Neural progenitor cell (in vitro differentiated cells): ENCODE measurements around the gene RNF144A. TPM values are rescaled to one million over a fixed set of nuclear protein-coding genes. Genes with fewer than 3 reads are reported as not detected.
A peak's percentile ranks its signal among the peaks of the same experiment; 100 is the strongest.

Source experiments
- DNase-seq: peaks from one replicate; pipeline ENCODE4 v3.0.0-alpha.2; 2016; ENCODE audit warnings: low spot score
- H2AFZ ChIP-seq: fragments of 200-600 bp; sonication (generic); replicated peaks from 2 replicates; pipeline ENCODE4 v1.6.1; 2016; ENCODE audit warnings: antibody characterized with exemption
- H3F3A ChIP-seq: fragments of 200-600 bp; sonication (generic); 2 replicates; pipeline ENCODE4 v1.6.1; 2016; ENCODE audit warnings: antibody characterized with exemption, low read depth
- H3K27ac ChIP-seq: fragments of 200-600 bp; sonication (generic); 2 replicates; pipeline ENCODE4 v1.5.1; 2016; ENCODE audit warnings: mild to moderate bottlenecking
- H3K27me3 ChIP-seq: fragments of 200-600 bp; sonication (generic); 2 replicates; pipeline ENCODE4 v1.6.1; 2016; ENCODE audit warnings: mild to moderate bottlenecking, moderate library complexity
- H3K36me3 ChIP-seq: fragments of 200-600 bp; sonication (generic); 2 replicates; pipeline ENCODE4 v1.5.1; 2016
- H3K4me1 ChIP-seq: fragments of 200-600 bp; sonication (generic); 2 replicates; pipeline ENCODE4 v1.6.1; 2016; ENCODE audit warnings: mixed run types
- H3K4me2 ChIP-seq: fragments of 200-600 bp; sonication (generic); 2 replicates; pipeline ENCODE4 v1.6.1; 2016
- H3K4me3 ChIP-seq: fragments of 200-600 bp; sonication (generic); 2 replicates; pipeline ENCODE4 v1.5.1; 2016
- H3K79me2 ChIP-seq: fragments of 200-600 bp; sonication (generic); 2 replicates; pipeline ENCODE4 v1.6.1; 2016; ENCODE audit warnings: low read depth
- H3K9ac ChIP-seq: fragments of 200-600 bp; sonication (generic); 2 replicates; pipeline ENCODE4 v1.6.1; 2016
- H3K9me3 ChIP-seq: fragments of 200-600 bp; sonication (generic); 2 replicates; pipeline ENCODE4 v1.5.1; 2016; ENCODE audit warnings: low read depth
- H4K20me1 ChIP-seq: fragments of 200-600 bp; sonication (generic); 2 replicates; pipeline ENCODE4 v1.6.1; 2016; ENCODE audit warnings: low read depth
- H3K27ac Mint-ChIP-seq: 3 replicates; pipeline ENCODE4 v1.8.0; 2021; ENCODE audit warnings: mixed read lengths
- H3K27me3 Mint-ChIP-seq: 2 replicates; pipeline ENCODE4 v1.8.0; 2022; ENCODE audit warnings: low read depth, mild to moderate bottlenecking, inconsistent platforms, moderate library complexity, mixed read lengths; ENCODE audit not compliant: insufficient read depth
- H3K36me3 Mint-ChIP-seq: 3 replicates; pipeline ENCODE4 v1.8.0; 2021; ENCODE audit warnings: mixed read lengths
- H3K4me1 Mint-ChIP-seq: 3 replicates; pipeline ENCODE4 v1.8.0; 2021; ENCODE audit warnings: mixed read lengths
- H3K4me3 Mint-ChIP-seq: 3 replicates; pipeline ENCODE4 v1.8.0; 2021; ENCODE audit warnings: mild to moderate bottlenecking, moderate library complexity, mixed read lengths
- H3K9me3 Mint-ChIP-seq: 3 replicates; pipeline ENCODE4 v1.8.0; 2020; ENCODE audit warnings: mixed read lengths
- EZH2 ChIP-seq: fragments of 200-600 bp; sonication (generic); IDR thresholded peaks from 2 replicates; pipeline ENCODE4 v1.6.1; 2017; ENCODE audit warnings: antibody characterized with exemption, mild to moderate bottlenecking, moderate library complexity
- EZH2phosphoT487 ChIP-seq: fragments of 200-600 bp; sonication (generic); IDR thresholded peaks from 2 replicates; pipeline ENCODE4 v1.6.1; 2017; ENCODE audit warnings: antibody characterized with exemption
- total RNA-seq: library from RNA; depleted of rRNA; stranded (reverse); fragments of >200 nt; gene quantifications from 2 replicates; pipeline ENCODE4 v1.2.3, GENCODE V29; 2015; ENCODE audit warnings: low replicate concordance
- TF ChIP-seq, protein P1 (sequence below): fragments of 200-600 bp; sonication (generic); IDR thresholded peaks from 2 replicates; pipeline ENCODE4 v1.5.1; 2017; ENCODE audit warnings: antibody characterized with exemption, mild to moderate bottlenecking

The RNF144A gene
- total RNA-seq, 1 donor from 2014 or later, result 32.0 TPM

DNA sequence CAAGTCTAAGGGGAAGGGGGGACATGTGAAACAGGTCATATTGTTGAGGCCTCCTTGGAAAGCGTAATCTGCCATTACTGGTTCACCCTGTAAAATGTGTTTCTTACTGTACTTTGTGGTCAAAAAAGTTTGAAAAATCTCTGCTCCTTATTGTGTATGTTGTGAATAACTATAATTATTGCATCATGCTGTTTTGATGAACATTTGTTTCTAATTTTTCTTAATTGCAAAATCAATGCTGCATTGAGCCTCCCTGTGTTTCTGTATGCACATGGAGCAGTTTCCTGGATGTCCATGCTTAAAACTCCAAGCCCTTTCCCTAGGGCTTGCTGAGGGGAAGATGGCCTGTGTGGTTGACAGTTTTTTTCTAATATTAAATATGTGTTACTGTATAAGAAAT is 158.6 kb downstream of the RNF144A start:
- Histone ChIP-seq H3K79me2 (no peaks in the 10 kb centered on the region), H3K36me3 (no peaks in the 10 kb centered on the region), H3K27ac (no peak overlapping the region), H2AFZ (no peak overlapping the region), H3K27me3 (no peaks in the 10 kb centered on the region), H3K4me3 (no peak overlapping the region), H3K9me3 (no peaks in the 10 kb centered on the region), H3F3A (no peaks in the 10 kb centered on the region), H3K4me2 (no peak overlapping the region), H3K9ac (no peak overlapping the region), H4K20me1 (no peaks in the 10 kb centered on the region), H3K4me1 (no peaks in the 10 kb centered on the region)
- Mint-ChIP-seq H3K9me3 (no peaks in the 10 kb centered on the region), H3K27ac (no peak overlapping the region), H3K27me3 (no peaks in the 10 kb centered on the region), H3K4me1 (no peaks in the 10 kb centered on the region), H3K4me3 (no peak overlapping the region), H3K36me3 (peaks cover 13% of the 10 kb centered on the region)
- TF ChIP-seq, protein P1, sequence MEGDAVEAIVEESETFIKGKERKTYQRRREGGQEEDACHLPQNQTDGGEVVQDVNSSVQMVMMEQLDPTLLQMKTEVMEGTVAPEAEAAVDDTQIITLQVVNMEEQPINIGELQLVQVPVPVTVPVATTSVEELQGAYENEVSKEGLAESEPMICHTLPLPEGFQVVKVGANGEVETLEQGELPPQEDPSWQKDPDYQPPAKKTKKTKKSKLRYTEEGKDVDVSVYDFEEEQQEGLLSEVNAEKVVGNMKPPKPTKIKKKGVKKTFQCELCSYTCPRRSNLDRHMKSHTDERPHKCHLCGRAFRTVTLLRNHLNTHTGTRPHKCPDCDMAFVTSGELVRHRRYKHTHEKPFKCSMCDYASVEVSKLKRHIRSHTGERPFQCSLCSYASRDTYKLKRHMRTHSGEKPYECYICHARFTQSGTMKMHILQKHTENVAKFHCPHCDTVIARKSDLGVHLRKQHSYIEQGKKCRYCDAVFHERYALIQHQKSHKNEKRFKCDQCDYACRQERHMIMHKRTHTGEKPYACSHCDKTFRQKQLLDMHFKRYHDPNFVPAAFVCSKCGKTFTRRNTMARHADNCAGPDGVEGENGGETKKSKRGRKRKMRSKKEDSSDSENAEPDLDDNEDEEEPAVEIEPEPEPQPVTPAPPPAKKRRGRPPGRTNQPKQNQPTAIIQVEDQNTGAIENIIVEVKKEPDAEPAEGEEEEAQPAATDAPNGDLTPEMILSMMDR, result no peak
- TF ChIP-seq EZH2phosphoT487 (no peak), EZH2 (no peak)
- no peak for DNase-seq

- TF ChIP-seq EZH2, result no peak
- TF ChIP-seq, protein P1, result no peak
- no peak for TF ChIP-seq EZH2phosphoT487
- Mint-ChIP-seq H3K27ac (no peak overlapping the region), H3K27me3 (no peaks in the 10 kb centered on the region), H3K36me3 (peaks cover 10% of the 10 kb centered on the region), H3K4me1 (no peaks in the 10 kb centered on the region), H3K9me3 (no peaks in the 10 kb centered on the region), H3K4me3 (no peak overlapping the region)
- Histone ChIP-seq H3K4me3 (no peak overlapping the region), H3K36me3 (no peaks in the 10 kb centered on the region), H2AFZ (no peak overlapping the region), H3K27ac (no peak overlapping the region), H3K9ac (no peak overlapping the region), H3K79me2 (no peaks in the 10 kb centered on the region), H3K4me1 (no peaks in the 10 kb centered on the region), H3K4me2 (no peak overlapping the region), H3K27me3 (no peaks in the 10 kb centered on the region), H3F3A (no peaks in the 10 kb centered on the region), H4K20me1 (no peaks in the 10 kb centered on the region), H3K9me3 (no peaks in the 10 kb centered on the region)
- no peak for DNase-seq
These were observed 160.6 kb downstream of the RNF144A start for GRCh38 chr2:7077660-7078267.

GRCh38 chr2:7083580-7084509 is 166.6 kb downstream of the RNF144A start:
- no peaks in the 10 kb centered on the region for H3F3A ChIP-seq
- H3K4me3 ChIP-seq, result no peak overlapping the region
- no peaks in the 10 kb centered on the region for H3K4me1 Mint-ChIP-seq
- no peak overlapping the region for H3K4me2 ChIP-seq
- no peak overlapping the region for H3K27ac Mint-ChIP-seq
- no peak overlapping the region for H3K27ac ChIP-seq
- H3K36me3 ChIP-seq, result no peaks in the 10 kb centered on the region
- no peak overlapping the region for H3K4me3 Mint-ChIP-seq
- H4K20me1 ChIP-seq, result no peaks in the 10 kb centered on the region
- H3K36me3 Mint-ChIP-seq, result peaks cover 10% of the 10 kb centered on the region
- peak; percentile 60 for DNase-seq
- no peak overlapping the region for H3K9ac ChIP-seq
- no peaks in the 10 kb centered on the region for H3K27me3 Mint-ChIP-seq
- H3K4me1 ChIP-seq, result no peaks in the 10 kb centered on the region
- H2AFZ ChIP-seq, result no peak overlapping the region
- TF ChIP-seq, protein P1, result peak; percentile 73
- no peak for TF ChIP-seq EZH2phosphoT487
- TF ChIP-seq EZH2, result no peak
- H3K9me3 ChIP-seq, result peaks cover 4% of the 10 kb centered on the region
- no peaks in the 10 kb centered on the region for H3K79me2 ChIP-seq
- no peaks in the 10 kb centered on the region for H3K27me3 ChIP-seq
- peaks cover 6% of the 10 kb centered on the region for H3K9me3 Mint-ChIP-seq
